HG02642 (cell line): Measurements from ENCODE around the gene TBL1X.
"Not testable (repeated sequence)": the region's sequence is repeated elsewhere in the genome, so short reads cannot be mapped to it uniquely, and the experiment has no call there.

Experiments
- ATAC-seq: cut with Tn5 transposase; IDR thresholded peaks from one replicate; pipeline ENCODE4 v1.9.1; 2021; ENCODE audit warnings: mild to moderate bottlenecking; ENCODE audit not compliant: unreplicated experiment, poor library complexity

The TBL1X gene

GRCh38 chrX:9738151-9738550, 273.3 kb downstream of the TBL1X start:
- no peak for ATAC-seq

- no peak for ATAC-seq
These were observed 274.3 kb downstream of the TBL1X start for GRCh38 chrX:9739130-9739529.

- no peak for ATAC-seq
These were observed 280.7 kb downstream of the TBL1X start for GRCh38 chrX:9745417-9746115.

GRCh38 chrX:9746148-9746888, 281.5 kb downstream of the TBL1X start:
- ATAC-seq: no peak

GRCh38 chrX:9747644-9748043, 282.8 kb downstream of the TBL1X start:
- no peak for ATAC-seq

- no peak for ATAC-seq
These were observed 284.4 kb downstream of the TBL1X start for GRCh38 chrX:9749146-9749692.

GRCh38 chrX:9757366-9757765, 292.5 kb downstream of the TBL1X start:
- ATAC-seq: no peak

- no peak for ATAC-seq
These were observed 293.3 kb downstream of the TBL1X start for GRCh38 chrX:9758021-9758638.

- no peak for ATAC-seq
These were observed 294.5 kb downstream of the TBL1X start for GRCh38 chrX:9759337-9759736.

GRCh38 chrX:9765072-9765736, 300.3 kb downstream of the TBL1X start:
- ATAC-seq: no peak

GRCh38 chrX:9765737-9766097, 300.9 kb downstream of the TBL1X start, which contains the start of gene GPR143:
Gene GPR143, minus strand, starts transcription at chrX:9765847. Its CDS starts 30 bp downstream, at chrX:9765817.
- ATAC-seq: no peak

GRCh38 chrX:9767375-9767774, 302.5 kb downstream of the TBL1X start:
- no peak for ATAC-seq

- not testable (repeated sequence) for ATAC-seq
These were observed 303.5 kb downstream of the TBL1X start for GRCh38 chrX:9768321-9768839.

GRCh38 chrX:9770319-9770718, 305.5 kb downstream of the TBL1X start:
- no peak for ATAC-seq

- ATAC-seq: no peak
These were observed 308.1 kb downstream of the TBL1X start for GRCh38 chrX:9772943-9773342.

- no peak for ATAC-seq
These were observed 311.1 kb downstream of the TBL1X start for GRCh38 chrX:9775930-9776329.

- ATAC-seq: no peak
These were observed 317.1 kb downstream of the TBL1X start for GRCh38 chrX:9781941-9782340.

- no peak for ATAC-seq
These were observed 319.5 kb downstream of the TBL1X start for GRCh38 chrX:9784332-9784731.

- no peak for ATAC-seq
These were observed 320.5 kb downstream of the TBL1X start for GRCh38 chrX:9785254-9785943.
